Uterus (tissue), 2 donors: ENCODE results near the gene COL5A1.

Experiments used
- CTCF ChIP-seq, 4 experiments: fragments of 200-600 bp in 2 of 4; fragments of 450-650 bp in 2 of 4; sonication (generic) in 2 of 4; IDR thresholded peaks; one replicate each; pipeline ENCODE4 v1.5.1; 2016 to 2019; ENCODE audit warnings: antibody characterized with exemption in 4 of 4, mild to moderate bottlenecking in 2 of 4, moderate library complexity in 1 of 4
- POLR2A ChIP-seq, 2 donors: fragments of 450-650 bp; IDR thresholded peaks; one replicate each; pipeline ENCODE4 v1.6.1; 2016; ENCODE audit warnings: antibody characterized with exemption in 2 of 2, mild to moderate bottlenecking in 1 of 2, moderate library complexity in 1 of 2

GRCh38 chr9:134657666-134658377 lies 16.2 kb downstream of the COL5A1 start:
- TF ChIP-seq CTCF (IDR thresholded peaks at IDR 0.05) (no peak), POLR2A (IDR thresholded peaks at IDR 0.05) (no peak)
